A172 (cell line): ENCODE results near the gene MCL1. TPM values are rescaled to one million over a fixed set of nuclear protein-coding genes. Genes with fewer than 3 reads are reported as not detected.
A peak's percentile ranks its signal among the peaks of the same experiment; 100 is the strongest.
"Not testable (repeated sequence)": the region's sequence is repeated elsewhere in the genome, so short reads cannot be mapped to it uniquely, and the experiment has no call there.

ENCODE experiments used
- DNase-seq: peaks from one replicate; pipeline ENCODE4 v3.0.0-alpha.2; 2015; ENCODE audit warnings: low spot score
- total RNA-seq: library from RNA; depleted of rRNA; stranded (reverse); fragments of >200 nt; shearing (Covaris generic); gene quantifications from 2 replicates; pipeline ENCODE4 v1.2.3, GENCODE V29; 2014

The MCL1 gene
- total RNA-seq, 1 experiment from 2014 or later: 224 TPM

GRCh38 chr1:150602372-150602771, 23.0 kb upstream of the MCL1 start:
- not testable (repeated sequence) for DNase-seq

GRCh38 chr1:150601540-150601939, 22.1 kb upstream of the MCL1 start:
- no peak for DNase-seq

GRCh38 chr1:150598346-150598745, 18.9 kb upstream of the MCL1 start:
- DNase-seq: not testable (repeated sequence)

DNA sequence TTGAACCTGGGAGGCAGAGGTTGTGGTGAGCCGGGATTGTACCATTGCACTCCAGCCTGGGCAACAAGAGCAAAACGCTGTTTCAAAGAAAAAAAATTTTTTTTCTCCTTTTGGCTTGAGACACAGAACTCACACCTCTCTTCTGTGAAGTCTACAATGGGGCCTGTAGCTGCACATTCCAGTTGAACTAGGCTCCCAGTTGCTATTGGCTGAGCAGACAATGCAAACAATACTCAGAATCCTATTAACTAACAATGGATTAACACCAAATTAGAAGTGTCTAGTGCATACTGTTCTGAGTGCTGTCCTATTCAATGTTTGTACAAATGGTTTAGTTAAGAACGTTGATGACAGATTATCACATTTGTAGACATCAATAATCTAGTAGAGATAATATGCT, 17.6 kb upstream of the MCL1 start:
- DNase-seq: no peak

- no peak for DNase-seq
Measured at GRCh38 chr1:150596095-150596892, 16.9 kb upstream of the MCL1 start.

DNA sequence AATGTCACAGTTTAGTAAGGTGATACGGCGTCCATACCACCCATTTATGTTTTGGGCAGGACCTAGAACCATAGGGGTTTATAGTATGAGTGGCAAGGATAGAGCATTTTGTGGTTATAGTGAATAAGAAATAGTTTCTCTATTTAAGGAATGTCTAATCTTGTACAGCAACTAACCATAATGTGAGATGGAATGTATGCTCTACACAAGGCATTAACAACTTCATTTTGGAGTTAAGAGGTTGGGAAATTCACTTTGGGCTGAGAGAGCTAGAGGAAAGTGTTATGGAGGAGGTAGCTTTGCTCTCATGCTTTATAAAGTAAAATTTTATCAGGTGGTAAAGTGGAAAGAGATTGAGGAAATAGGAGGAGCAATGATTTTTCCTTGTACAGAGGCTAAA, 3.0 kb upstream of the MCL1 start:
- no peak for DNase-seq

- DNase-seq: not testable (repeated sequence)
Measured at GRCh38 chr1:150581962-150582361, 2.6 kb upstream of the MCL1 start.

DNA sequence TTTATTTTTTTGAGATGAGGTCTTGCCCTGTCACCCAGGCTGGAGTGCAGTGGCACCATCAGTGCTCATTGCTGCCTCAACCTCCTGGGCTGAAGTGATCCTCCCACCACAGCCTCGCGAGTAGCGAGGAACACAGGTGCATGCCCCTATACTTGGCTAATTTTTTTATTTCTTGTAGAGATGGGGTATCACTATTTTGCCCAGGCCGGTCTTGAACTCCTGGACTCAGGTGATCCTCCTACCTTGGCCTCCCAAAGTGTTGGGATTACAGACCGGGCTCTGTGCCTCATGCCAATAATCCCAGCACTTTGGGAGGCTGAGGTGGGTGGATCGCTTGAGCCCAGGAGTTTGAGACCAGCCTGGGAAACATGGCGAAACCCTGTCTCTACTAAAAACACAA, 2.0 kb upstream of the MCL1 start:
- DNase-seq: not testable (repeated sequence)

- not testable (repeated sequence) for DNase-seq
Measured at GRCh38 chr1:150580966-150581365, 1.6 kb upstream of the MCL1 start.

DNA sequence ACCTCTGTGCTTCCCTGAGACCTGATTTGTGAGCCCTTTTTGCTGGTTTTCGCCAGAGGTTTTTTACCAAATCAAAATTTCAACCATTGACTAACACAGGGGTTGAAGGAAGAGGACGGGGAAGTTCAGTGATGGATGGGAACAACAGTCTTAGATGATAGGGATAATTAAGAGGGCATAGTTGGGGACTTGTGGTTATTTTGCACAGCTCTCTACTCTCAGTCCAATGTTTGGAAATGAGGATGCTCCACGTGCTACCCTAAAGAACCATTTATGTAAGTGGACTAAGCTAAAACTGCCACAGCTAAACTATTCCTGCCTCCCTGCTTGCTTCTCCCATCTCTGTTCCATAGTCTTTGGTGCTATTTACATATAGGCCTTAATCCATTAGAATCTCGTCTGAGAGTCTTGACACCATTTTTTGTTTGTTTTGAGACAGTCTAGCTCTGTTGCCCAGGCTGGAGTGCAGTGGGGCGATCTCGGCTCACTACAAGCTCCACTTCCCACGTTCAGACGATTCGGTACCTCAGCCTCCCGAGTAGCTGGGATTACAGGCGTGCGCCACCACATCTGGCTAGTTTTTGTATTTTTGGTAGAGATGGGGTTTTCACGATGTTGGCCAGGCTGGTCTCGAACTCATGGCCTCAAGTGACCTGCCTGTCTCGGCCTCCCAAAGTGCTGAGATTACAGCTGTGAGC, 684 bp upstream of the MCL1 start:
- DNase-seq: no peak

- DNase-seq: peak; percentile 91
Measured at GRCh38 chr1:150578272-150579109, 919 bp downstream of the MCL1 start.

- no peak for DNase-seq
Measured at GRCh38 chr1:150577557-150578271, 1.7 kb downstream of the MCL1 start.

DNA sequence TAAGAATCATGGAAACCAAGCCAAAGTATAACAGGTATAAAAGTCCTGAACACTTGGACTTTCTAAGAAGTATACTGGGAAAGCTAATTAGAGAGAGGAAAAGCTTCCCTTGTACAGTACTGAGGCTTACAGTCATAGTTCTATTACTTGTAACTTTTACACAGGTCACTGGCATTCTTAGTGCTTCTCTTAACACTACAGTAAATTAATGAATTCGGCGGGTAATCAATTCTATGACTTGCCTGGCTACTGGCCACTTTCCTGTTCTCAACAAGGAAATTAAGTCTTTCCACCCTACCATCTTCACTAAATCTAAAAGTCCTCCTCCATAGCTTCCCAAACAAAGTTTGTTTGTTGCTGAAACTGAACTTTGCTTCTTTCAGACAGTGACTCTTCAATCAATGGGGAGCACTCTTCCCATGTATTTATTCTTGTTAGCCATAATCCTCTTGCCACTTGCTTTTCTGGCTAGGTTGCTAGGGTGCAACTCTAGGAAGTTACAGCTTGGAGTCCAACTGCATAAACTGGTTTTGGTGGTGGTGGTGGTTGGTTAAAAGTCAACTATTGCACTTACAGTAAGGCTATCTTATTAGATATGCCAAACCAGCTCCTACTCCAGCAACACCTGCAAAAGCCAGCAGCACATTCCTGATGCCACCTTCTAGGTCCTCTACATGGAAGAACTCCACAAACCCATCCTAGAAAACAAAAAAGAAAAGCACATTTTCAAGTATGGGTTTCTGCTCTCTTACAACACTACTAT, 2.4 kb downstream of the MCL1 start:
- DNase-seq: no peak

- DNase-seq: no peak
Measured at GRCh38 chr1:150576367-150576711, 3.1 kb downstream of the MCL1 start.

GRCh38 chr1:150575518-150576366, 3.7 kb downstream of the MCL1 start:
- DNase-seq: no peak

DNA sequence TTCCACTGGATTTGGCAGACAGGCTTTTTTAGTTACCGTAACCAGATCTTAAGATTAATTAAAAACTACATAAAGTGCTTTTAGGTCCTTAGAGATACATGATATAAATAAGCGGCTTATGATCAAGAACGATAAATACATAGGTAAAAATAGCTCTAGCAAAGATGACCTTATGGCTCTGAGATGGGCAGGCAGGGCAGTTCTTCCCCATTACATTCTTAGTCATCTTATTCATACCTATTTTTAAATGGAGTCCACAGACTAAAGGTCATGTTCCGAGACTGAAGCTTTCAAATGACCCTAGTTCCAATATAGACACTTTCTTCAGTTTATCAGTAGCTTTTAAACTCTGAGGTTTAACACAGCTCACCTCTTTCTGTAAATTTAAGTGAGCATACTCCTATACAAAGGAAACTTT, 4.3 kb downstream of the MCL1 start:
- DNase-seq: no peak

GRCh38 chr1:150574260-150575071, 4.9 kb downstream of the MCL1 start:
- no peak for DNase-seq

DNA sequence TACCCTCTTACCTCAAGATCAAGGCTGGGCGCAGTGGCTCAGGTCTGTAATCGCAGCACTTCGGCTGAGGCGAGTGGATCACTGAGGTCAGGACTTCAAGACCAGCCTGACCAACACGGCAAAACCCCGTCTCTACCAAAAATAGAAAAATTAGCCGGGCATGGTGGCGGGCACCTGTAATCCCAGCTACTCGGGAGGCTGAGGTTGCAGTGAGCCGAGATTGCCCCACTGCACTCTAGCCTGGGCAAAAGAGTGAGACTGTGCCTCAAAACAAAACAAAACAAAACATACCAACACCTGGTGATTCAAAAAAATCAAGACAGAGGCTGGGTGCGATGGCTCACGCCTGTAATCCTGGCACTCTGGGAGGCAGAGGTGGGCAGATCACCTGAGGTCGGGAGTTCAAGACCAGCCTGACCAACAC, 5.8 kb downstream of the MCL1 start:
- not testable (repeated sequence) for DNase-seq
